Endothelial cell of umbilical vein (primary cell): ENCODE measurements around the gene FAU. TPM values are rescaled to one million over a fixed set of nuclear protein-coding genes. Genes with fewer than 3 reads are reported as not detected.

ENCODE experiments used
- BruUV-seq: library from RNA; stranded (reverse); fragments of 400-500 nt; replicated peaks from 2 replicates; lab custom pipeline; 2021; lab: Mats Ljungman, UMichigan
- CTCF ChIA-PET: fragments of 300-600, 350-600 bp; sonication (Branson Sonifier 250); formaldehyde crosslinking; loops from one replicate; lab custom pipeline; 2021; ENCODE audit warnings: antibody characterized with exemption, inconsistent platforms; lab: Charles Lee
- POLR2A ChIA-PET: fragments of 300-600, 350-600 bp; sonication (Branson Sonifier 250); formaldehyde crosslinking; loops from one replicate; lab custom pipeline; 2021; ENCODE audit warnings: antibody characterized with exemption, inconsistent platforms; lab: Charles Lee
- DNase-seq: peaks from one replicate; pipeline ENCODE4 v3.0.0-alpha.2; 2011; ENCODE audit warnings: low read depth, low spot score
- FAIRE-seq: peaks from 2 replicates; lab custom pipeline; 2011; peaks lifted over from hg19 to GRCh38; lab: Jason Lieb, UNC
- H2AFZ ChIP-seq: 2 replicates; pipeline ENCODE4 v1.6.0; 2012; ENCODE audit warnings: low read depth, low read length, control low read depth, inconsistent platforms
- H3K27ac ChIP-seq: 2 replicates; pipeline ENCODE4 v1.5.1; 2011; ENCODE audit warnings: low read depth, mild to moderate bottlenecking, control low read depth, low read length, moderate library complexity; ENCODE audit not compliant: insufficient read depth
- H3K27me3 ChIP-seq, 2 experiments: 2 replicates each; pipeline versions ENCODE4 v1.6.0 to v1.6.1; 2011; ENCODE audit warnings: low read length in 2 of 2, mixed read lengths in 1 of 2; ENCODE audit not compliant: control insufficient read depth in 2 of 2, insufficient read depth in 2 of 2
- H3K36me3 ChIP-seq, 2 experiments: 2 replicates in 1 of 2; 3 replicates in 1 of 2; pipeline ENCODE4 v1.5.1; 2011; ENCODE audit warnings: low read length in 2 of 2, mild to moderate bottlenecking in 1 of 2, moderate library complexity in 1 of 2; ENCODE audit not compliant: control insufficient read depth in 2 of 2, insufficient read depth in 2 of 2; ENCODE audit errors: extremely low read depth in 1 of 2
- H3K4me1 ChIP-seq: 3 replicates; pipeline ENCODE4 v1.5.1; 2011; ENCODE audit warnings: mild to moderate bottlenecking, low read length; ENCODE audit not compliant: control insufficient read depth, insufficient read depth; ENCODE audit errors: extremely low read depth
- H3K4me2 ChIP-seq: 2 replicates; pipeline ENCODE4 v1.6.1; 2011; ENCODE audit warnings: low read length, control low read depth, mixed read lengths; ENCODE audit not compliant: insufficient read depth
- H3K4me3 ChIP-seq, 3 experiments: fragments of 200-600 bp in 1 of 3; sonication (generic), shearing (Covaris generic) in 1 of 3; replicated peaks in 1 of 3; 2 replicates each; pipeline ENCODE4 v1.5.1; 2011 to 2016; ENCODE audit warnings: control low read depth in 3 of 3, low read length in 3 of 3, mild to moderate bottlenecking in 2 of 3, inconsistent platforms in 1 of 3, low read depth in 1 of 3, moderate library complexity in 1 of 3; ENCODE audit not compliant: insufficient read depth in 1 of 3
- H3K79me2 ChIP-seq: 2 replicates; pipeline ENCODE4 v1.6.0; 2012; ENCODE audit warnings: low read length, inconsistent platforms; ENCODE audit not compliant: control insufficient read depth, insufficient read depth
- H3K9ac ChIP-seq: replicated peaks from 2 replicates; pipeline ENCODE3; 2011; ENCODE audit warnings: low read length, control low read depth; ENCODE audit not compliant: insufficient read depth; ENCODE audit errors: extremely low read depth
- H3K9me1 ChIP-seq: replicated peaks from 3 replicates; pipeline ENCODE4 v1.6.0; 2011; ENCODE audit warnings: mild to moderate bottlenecking, low read length; ENCODE audit not compliant: control insufficient read depth, insufficient read depth; ENCODE audit errors: extremely low read depth
- H3K9me3 ChIP-seq: replicated peaks from 2 replicates; pipeline ENCODE4 v1.5.1; 2012; ENCODE audit warnings: low read length, inconsistent platforms; ENCODE audit not compliant: control insufficient read depth, insufficient read depth
- H4K20me1 ChIP-seq: replicated peaks from 2 replicates; pipeline ENCODE3; 2011; ENCODE audit warnings: mild to moderate bottlenecking, low read length; ENCODE audit not compliant: control insufficient read depth, insufficient read depth; ENCODE audit errors: extremely low read depth
- CTCF ChIP-seq, 2 donors: IDR thresholded peaks; 1 replicate in 1 of 2; 2 replicates in 1 of 2; pipeline ENCODE4 v1.5.1; 2011; ENCODE audit warnings: low read length in 2 of 2, mild to moderate bottlenecking in 2 of 2, moderate library complexity in 2 of 2, control low read depth in 1 of 2, inconsistent platforms in 1 of 2, low read depth in 1 of 2; ENCODE audit not compliant: insufficient read depth in 1 of 2; ENCODE audit errors: extremely low read depth in 1 of 2
- EZH2 ChIP-seq: IDR thresholded peaks from 2 replicates; pipeline ENCODE4 v1.6.1; 2012; ENCODE audit warnings: borderline replicate concordance, low read depth, mild to moderate bottlenecking, moderate library complexity, low read length, inconsistent platforms; ENCODE audit not compliant: severe bottlenecking
- FOS ChIP-seq: IDR thresholded peaks from 2 replicates; pipeline ENCODE4 v1.6.1; 2011; ENCODE audit warnings: mild to moderate bottlenecking, low read length, moderate library complexity, borderline replicate concordance; ENCODE audit not compliant: insufficient read depth
- GATA2 ChIP-seq: IDR thresholded peaks from 2 replicates; pipeline ENCODE4 v1.7.0; 2011; ENCODE audit warnings: low read depth, mild to moderate bottlenecking, moderate library complexity, mixed read lengths, low read length; ENCODE audit not compliant: insufficient read length, insufficient read depth
- JUN ChIP-seq: IDR thresholded peaks from 2 replicates; pipeline ENCODE4 v1.6.1; 2011; ENCODE audit warnings: borderline replicate concordance, low read depth; ENCODE audit not compliant: insufficient read length, insufficient read depth
- MYC ChIP-seq: IDR thresholded peaks from one replicate; pipeline ENCODE4 v1.6.1; 2011; ENCODE audit warnings: mild to moderate bottlenecking, low read depth, low read length
- POLR2A ChIP-seq: IDR thresholded peaks from 2 replicates; pipeline ENCODE4 v1.6.1; 2012; ENCODE audit warnings: low read depth, mild to moderate bottlenecking, control low read depth, low read length
- POLR2AphosphoS5 ChIP-seq: IDR thresholded peaks from 2 replicates; pipeline ENCODE4 v1.6.1; 2012; ENCODE audit warnings: low read depth, mild to moderate bottlenecking, control low read depth, low read length, moderate library complexity; ENCODE audit not compliant: insufficient read depth
- dilution Hi-C: fragments of 300-500 bp; cut with MboI; formaldehyde crosslinking; loops from one replicate; pipeline ENCODE4 v1.15.0; 2019; ENCODE audit warnings: low sequenced_read_pairs; ENCODE audit not compliant: extremely low pct_ligation_motif_present
- intact Hi-C: fragments of 100-400 bp; cut with micrococcal nuclease; formaldehyde crosslinking; loops from one replicate; pipeline ENCODE4 v1.10.0; 2022
- polyA plus RNA-seq, 4 experiments: library from polyadenylated mRNA; depleted of rRNA in 3 of 4; stranded (reverse) in 3 of 4; unstranded in 1 of 4; fragments of >200 nt; gene quantifications; 2 replicates each; pipeline versions ENCODE4 v1.2.1 to v1.2.3, GENCODE V29; 2011 to 2012; ENCODE audit warnings: missing spikeins in 1 of 4
- total RNA-seq: library from RNA; stranded (reverse); gene quantifications from 2 replicates; pipeline ENCODE4 v1.2.3, GENCODE V29; 2021
- TF ChIP-seq, protein P1 (sequence below): IDR thresholded peaks from 2 replicates; pipeline ENCODE4 v1.6.1; 2011; ENCODE audit not compliant: insufficient read depth, insufficient read length

Gene FAU
- total and polyA plus RNA-seq, 2 donors (not counting 3 experiments of a cell fraction or from before 2014, with no cell fraction given): 741 to 746 TPM

DNA sequence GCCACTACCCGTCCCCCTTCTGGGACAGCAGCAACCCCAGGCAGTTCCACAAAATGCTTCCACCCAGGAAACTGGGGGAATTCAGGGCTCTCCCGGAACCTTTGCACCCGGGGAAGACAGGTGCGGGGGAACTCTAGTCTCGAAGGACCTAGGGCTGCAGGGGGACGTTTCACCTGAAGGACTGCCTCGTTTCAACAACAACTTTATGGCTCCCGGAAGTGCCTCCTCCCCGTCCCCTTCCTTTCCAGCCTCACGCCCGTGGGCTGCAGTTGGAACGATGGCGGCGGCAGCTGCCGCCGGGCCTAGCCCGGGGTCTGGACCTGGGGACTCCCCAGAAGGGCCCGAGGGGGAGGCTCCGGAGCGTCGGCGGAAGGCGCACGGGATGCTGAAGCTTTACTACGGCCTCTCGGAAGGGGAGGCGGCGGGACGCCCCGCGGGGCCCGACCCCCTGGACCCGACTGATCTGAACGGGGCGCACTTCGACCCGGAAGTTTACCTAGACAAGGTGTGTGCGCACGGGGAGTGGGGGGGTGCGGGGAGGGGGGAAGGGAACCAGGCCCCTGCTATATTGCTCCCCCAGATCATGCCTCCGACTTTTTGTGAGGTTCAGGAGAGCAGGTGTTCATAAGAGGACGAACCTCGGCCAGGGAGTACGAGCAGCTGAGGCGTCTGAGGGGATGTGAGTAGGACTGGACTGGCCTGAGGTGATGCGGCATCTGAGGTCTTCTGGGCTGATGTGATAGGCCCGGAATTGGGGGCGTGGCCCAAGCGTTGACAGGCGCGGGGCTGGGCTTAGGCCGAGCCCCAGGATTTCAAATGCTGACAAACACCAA, 25.7 kb downstream of the FAU start, which contains the start of gene VPS51:
Gene VPS51 (plus strand): TSS at position 241 of the 833 bp plus-strand sequence. CDS start 37 bp downstream, at position 278.
- DNase-seq: peak; percentile 76
- peak; percentile 86 for FAIRE-seq
- POLR2A ChIA-PET: interaction anchor here (2.0 to 2.4 kb wide), 2 partner anchors 14 to 20 kb away, joined by 5 to 6 read pairs; no protein-coding TSS in a partner anchor

More for the DNA sequence above, 25.7 kb downstream of the FAU start, which contains the start of gene VPS51:
- Histone ChIP-seq H3K4me3 (peak within 1 kb of the TSS; percentile 55 to 62 (median 56)), H3K79me2 (peaks cover 8% of the 10 kb centered on the region), H3K9me3 (no peaks in the 10 kb centered on the region), H3K4me1 (peaks cover 6% of the 10 kb centered on the region), H2AFZ (peak within 1 kb of the TSS; percentile 99), H3K27me3 (no peaks in the 10 kb centered on the region), H3K27ac (peak within 1 kb of the TSS; percentile 46), H3K9me1 (no peaks in the 10 kb centered on the region), H4K20me1 (no peaks in the 10 kb centered on the region), H3K4me2 (peak within 1 kb of the TSS; percentile 67), H3K9ac (peak within 1 kb of the TSS; percentile 43), H3K36me3 (no peaks in the 10 kb centered on the region)
- TSS peak; percentile 95 for BruUV-seq
- CTCF ChIA-PET: interaction anchor here (1.2 to 5.3 kb wide), 2 partner anchors 12 to 15 kb away, joined by 3 to 56 read pairs; partner anchors contain the start of gene TM7SF2
- TF ChIP-seq, protein P1, sequence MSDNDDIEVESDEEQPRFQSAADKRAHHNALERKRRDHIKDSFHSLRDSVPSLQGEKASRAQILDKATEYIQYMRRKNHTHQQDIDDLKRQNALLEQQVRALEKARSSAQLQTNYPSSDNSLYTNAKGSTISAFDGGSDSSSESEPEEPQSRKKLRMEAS: peak; percentile 44
- no peak for TF ChIP-seq FOS
- no peak for TF ChIP-seq CTCF (IDR thresholded peaks at IDR 0.05; ENCODE audit: extremely low read depth in 1 of 2, insufficient read depth in 1 of 2, low read depth in 1 of 2, low read length in 2 of 2)
- TF ChIP-seq POLR2A: peak; percentile 94
- TF ChIP-seq GATA2: no peak
- peak; percentile 67 for TF ChIP-seq POLR2AphosphoS5
- TF ChIP-seq MYC: peak; percentile 80
- no peak for TF ChIP-seq EZH2
- no peak for TF ChIP-seq JUN
- intact Hi-C loops (loop anchor here (1.0 to 5.0 kb wide), 4 partner anchors 12 to 84 kb away; partner anchors contain the start of genes ARL2, CDCA5, SNX15 and TM7SF2), dilution Hi-C loops (no loop called here)
